HCT116 (cell line): Measurements from ENCODE around the gene COG6. TPM values are rescaled to one million over a fixed set of nuclear protein-coding genes. Genes with fewer than 3 reads are reported as not detected.
A peak's percentile ranks its signal among the peaks of the same experiment; 100 is the strongest.

Source experiments
- ATAC-seq: fragments of 200-7000 bp; cut with Tn5 transposase; 2 replicates; pipeline ENCODE4 v1.9.1; 2020; ENCODE audit warnings: mild to moderate bottlenecking, moderate library complexity
- BruUV-seq: library from RNA; stranded (reverse); fragments of 400-500 nt; replicated peaks from 2 replicates; lab custom pipeline; 2021; lab: Mats Ljungman, UMichigan
- CTCF ChIA-PET: fragments of 300-600 bp; sonication (Branson Sonifier 250); formaldehyde crosslinking; loops from one replicate; lab custom pipeline; 2021; ENCODE audit warnings: antibody characterized with exemption; lab: Charles Lee
- POLR2A ChIA-PET: fragments of 300-600, 350-600 bp; sonication (Branson Sonifier 250); formaldehyde crosslinking; loops from one replicate; lab custom pipeline; 2021; ENCODE audit warnings: antibody characterized with exemption; lab: Charles Lee
- RAD21 ChIA-PET, 2 experiments: fragments of 300-600 bp; sonication (Branson Sonifier 250); formaldehyde crosslinking; loops; one replicate each; lab custom pipeline; 2023; ENCODE audit warnings: low total read pairs in 2 of 2; ENCODE audit not compliant: uncharacterized antibody in 2 of 2, unreplicated experiment in 2 of 2, low non-redundant PET in 1 of 2; lab: Charles Lee
- DNase-seq: peaks from one replicate; pipeline ENCODE4 v3.0.0-alpha.2; 2010; ENCODE audit warnings: low read depth, low spot score
- H2AFZ ChIP-seq: fragments of 200-600 bp; shearing (Covaris generic), sonication (generic); 2 replicates; pipeline ENCODE4 v1.6.1; 2017; ENCODE audit warnings: low read depth, mixed run types, mixed read lengths, antibody characterized with exemption, low read length; ENCODE audit not compliant: poor library complexity, severe bottlenecking
- H3K27ac ChIP-seq: 2 replicates; pipeline ENCODE4 v1.5.1; 2012; ENCODE audit warnings: low read depth, low read length
- H3K27me3 ChIP-seq: fragments of 200-600 bp; sonication (generic); 2 replicates; pipeline ENCODE4 v1.6.1; 2016; ENCODE audit warnings: mixed run types, low read length, mixed read lengths; ENCODE audit not compliant: insufficient read depth
- H3K36me3 ChIP-seq, 2 experiments: fragments of 200-500 bp in 1 of 2; fragments of 200-600 bp in 1 of 2; sonication (Bioruptor generic) in 1 of 2; sonication (generic) in 1 of 2; 2 replicates each; pipeline versions ENCODE4 v1.5.1 to v1.6.1; 2014 to 2016; ENCODE audit warnings: low read length in 2 of 2, inconsistent platforms in 1 of 2, mixed read lengths in 1 of 2, mixed run types in 1 of 2; ENCODE audit not compliant: insufficient read depth in 2 of 2, control insufficient read depth in 1 of 2
- H3K4me1 ChIP-seq, 2 experiments: fragments of 200-600 bp in 1 of 2; sonication (generic) in 1 of 2; 2 replicates each; pipeline versions ENCODE4 v1.5.1 to v1.6.1; 2012 to 2017; ENCODE audit warnings: low read length in 2 of 2, inconsistent platforms in 1 of 2, mild to moderate bottlenecking in 1 of 2, mixed read lengths in 1 of 2, mixed run types in 1 of 2, moderate library complexity in 1 of 2; ENCODE audit not compliant: insufficient read depth in 2 of 2, control insufficient read depth in 1 of 2
- H3K4me2 ChIP-seq: fragments of 200-600 bp; sonication (generic); 2 replicates; pipeline ENCODE4 v1.6.1; 2017; ENCODE audit warnings: mixed run types, low read length, mixed read lengths
- H3K4me3 ChIP-seq, 2 experiments: fragments of 200-600 bp in 1 of 2; sonication (generic) in 1 of 2; replicated peaks in 1 of 2; 2 replicates each; pipeline ENCODE4 v1.5.1; 2011 to 2016; ENCODE audit warnings: low read length in 2 of 2, control low read depth in 1 of 2, low read depth in 1 of 2, mild to moderate bottlenecking in 1 of 2, mixed read lengths in 1 of 2, mixed run types in 1 of 2
- H3K79me2 ChIP-seq: fragments of 200-600 bp; sonication (generic); 2 replicates; pipeline ENCODE4 v1.6.1; 2017; ENCODE audit warnings: mild to moderate bottlenecking, mixed run types, low read length, moderate library complexity, mixed read lengths; ENCODE audit not compliant: insufficient read depth
- H3K9ac ChIP-seq: fragments of 200-600 bp; sonication (generic); 2 replicates; pipeline ENCODE4 v1.6.1; 2016; ENCODE audit warnings: low read length, mixed read lengths
- H3K9me2 ChIP-seq: fragments of 200-600 bp; sonication (generic), shearing (Covaris generic); 2 replicates; pipeline ENCODE4 v1.6.1; 2017; ENCODE audit warnings: mixed run types, mild to moderate bottlenecking, moderate library complexity; ENCODE audit not compliant: insufficient read depth
- H3K9me3 ChIP-seq, 2 experiments: fragments of 200-500 bp in 1 of 2; fragments of 200-600 bp in 1 of 2; sonication (Bioruptor generic) in 1 of 2; sonication (generic) in 1 of 2; 2 replicates each; pipeline ENCODE4 v1.6.1; 2014 to 2017; ENCODE audit warnings: low read length in 2 of 2, mixed read lengths in 2 of 2, inconsistent platforms in 1 of 2, low read depth in 1 of 2, mild to moderate bottlenecking in 1 of 2, mixed run types in 1 of 2, moderate library complexity in 1 of 2; ENCODE audit not compliant: control insufficient read depth in 1 of 2, insufficient read depth in 1 of 2
- H4K20me1 ChIP-seq: fragments of 200-600 bp; sonication (generic), shearing (Covaris generic); 2 replicates; pipeline ENCODE4 v1.6.1; 2017; ENCODE audit warnings: mixed run types, mild to moderate bottlenecking, moderate library complexity; ENCODE audit not compliant: insufficient read depth
- ATF3 ChIP-seq: IDR thresholded peaks from 2 replicates; pipeline ENCODE4 v1.6.1; 2012
- CTCF ChIP-seq, 3 experiments: fragments of 200-600 bp in 1 of 3; sonication (generic) in 1 of 3; IDR thresholded peaks in 2 of 3; conservative IDR thresholded peaks in 1 of 3; 2 replicates each; pipeline ENCODE4 v1.5.1; 2012 to 2017; ENCODE audit warnings: low read depth in 2 of 3, low read length in 2 of 3, antibody characterized with exemption in 1 of 3, borderline replicate concordance in 1 of 3, control low read depth in 1 of 3, mild to moderate bottlenecking in 1 of 3, mixed read lengths in 1 of 3, mixed run types in 1 of 3, moderate library complexity in 1 of 3; ENCODE audit not compliant: insufficient read depth in 1 of 3
- EGR1 ChIP-seq: IDR thresholded peaks from 2 replicates; pipeline ENCODE4 v1.6.1; 2012; ENCODE audit warnings: low read depth
- ELF1 ChIP-seq: IDR thresholded peaks from 2 replicates; pipeline ENCODE4 v1.6.1; 2012; ENCODE audit warnings: low read depth, borderline replicate concordance
- EZH2 ChIP-seq: fragments of 200-600 bp; sonication (generic); IDR thresholded peaks from 2 replicates; pipeline ENCODE4 v1.6.1; 2017; ENCODE audit warnings: antibody characterized with exemption, mixed run types
- FOSL1 ChIP-seq: IDR thresholded peaks from 2 replicates; pipeline ENCODE4 v1.6.1; 2012; ENCODE audit warnings: low read depth
- POLR2A ChIP-seq: IDR thresholded peaks from 2 replicates; pipeline ENCODE4 v1.7.0; 2011; ENCODE audit warnings: borderline replicate concordance; ENCODE audit not compliant: insufficient read depth, insufficient read length; ENCODE audit errors: extremely low read depth
- POLR2AphosphoS5 ChIP-seq: IDR thresholded peaks from 2 replicates; pipeline ENCODE4 v1.6.1; 2011; ENCODE audit warnings: mild to moderate bottlenecking, low read depth, low read length, moderate library complexity
- RAD21 ChIP-seq: IDR thresholded peaks from 2 replicates; pipeline ENCODE4 v1.6.1; 2012; ENCODE audit warnings: low read depth, mild to moderate bottlenecking
- REST ChIP-seq: IDR thresholded peaks from 2 replicates; pipeline ENCODE4 v1.6.1; 2012; ENCODE audit warnings: low read depth
- SRF ChIP-seq: IDR thresholded peaks from 2 replicates; pipeline ENCODE4 v1.6.1; 2012; ENCODE audit warnings: low read depth
- TCF7L2 ChIP-seq: IDR thresholded peaks from 2 replicates; pipeline ENCODE4 v1.7.0; 2011; ENCODE audit warnings: borderline replicate concordance, inconsistent platforms; ENCODE audit not compliant: insufficient read depth, insufficient read length; ENCODE audit errors: extremely low read depth
- YY1 ChIP-seq: IDR thresholded peaks from 2 replicates; pipeline ENCODE4 v1.6.1; 2011; ENCODE audit warnings: low read length, low read depth, moderate library complexity, mild to moderate bottlenecking; ENCODE audit not compliant: insufficient replicate concordance; ENCODE audit errors: extremely low read depth
- ZFX ChIP-seq: fragments of 450-650 bp; IDR thresholded peaks from 2 replicates; pipeline ENCODE4 v1.6.1; 2017
- intact Hi-C: fragments of 100-400 bp; cut with micrococcal nuclease; formaldehyde crosslinking; loops from 2 replicates; pipeline ENCODE4 v1.10.0; 2022
- total RNA-seq: library from RNA; stranded (reverse); gene quantifications from one replicate; pipeline ENCODE4 v1.2.1, GENCODE V29; 2021; ENCODE audit not compliant: unreplicated experiment

Gene COG6
- total RNA-seq, 1 experiment from 2014 or later: 33.6 TPM

- TF ChIP-seq SRF (0 out of 2 replicates have a peak, but pooled peaks have one; percentile 7), CTCF (IDR thresholded peaks at IDR 0.05 in 2 of 3, conservative IDR thresholded peaks at IDR 0.05 in 1 of 3; ENCODE audit: borderline replicate concordance in 1 of 3, insufficient read depth in 1 of 3, low read depth in 2 of 3, low read length in 2 of 3) (no peak)
- TF ChIP-seq, all 23 proteins: peak for 5
Observed at GRCh38 chr13:39655569-39656324, at the start of gene COG6 (continued).

GRCh38 chr13:39605677-39606320 lies 49.7 kb upstream of the COG6 start:
- no peak overlapping the region for H3K9ac ChIP-seq
- DNase-seq (no peak), ATAC-seq (no peak)
- peaks cover 20% of the 10 kb centered on the region; the same call in 1 of the 2 replicates for H3K27me3 ChIP-seq
- ChIA-PET CTCF (interaction anchor here (3.5 kb wide), 1 partner anchor 10 kb away, joined by 21 read pairs; no protein-coding TSS in a partner anchor), POLR2A (no interaction called here), RAD21 (no interaction called here)
- no peaks in the 10 kb centered on the region for H3K36me3 ChIP-seq
- no peaks in the 10 kb centered on the region for H3K9me2 ChIP-seq
- no peaks in the 10 kb centered on the region for H4K20me1 ChIP-seq
- H3K4me1 ChIP-seq: peaks cover 0 to 3% of the 10 kb centered on the region in 2 experiments; a peak in 1 of 4 replicates
- H3K4me3 ChIP-seq: no peak overlapping the region
- H3K27ac ChIP-seq: no peak overlapping the region
- BruUV-seq: no TSS peak
- no peaks in the 10 kb centered on the region for H3K9me3 ChIP-seq
- no peak overlapping the region for H3K4me2 ChIP-seq
- intact Hi-C loops: no loop called here
- H2AFZ ChIP-seq: no peak overlapping the region
- no peaks in the 10 kb centered on the region for H3K79me2 ChIP-seq
- TF ChIP-seq CTCF (IDR thresholded peaks at IDR 0.05 in 2 of 3, conservative IDR thresholded peaks at IDR 0.05 in 1 of 3; ENCODE audit: borderline replicate concordance in 1 of 3, insufficient read depth in 1 of 3, low read depth in 2 of 3, low read length in 2 of 3) (no peak), TCF7L2 (no peak), YY1 (no peak), POLR2A (no peak), ELF1 (no peak), RAD21 (no peak), SRF (no peak), EZH2 (no peak), EGR1 (no peak), ATF3 (no peak), ZFX (no peak), POLR2AphosphoS5 (no peak), FOSL1 (no peak), REST (no peak)
